A549 treated with CORT108297 at 1 μM for 4 hours (cell line): Measurements from ENCODE around the gene AMOT. TPM values are rescaled to one million over a fixed set of nuclear protein-coding genes. Genes with fewer than 3 reads are reported as not detected.

Experiments used
- total RNA-seq: library from RNA; stranded (reverse); fragments of 200-300 nt; extraction: Qiagen RNA extraction; gene quantifications from 5 replicates; pipeline ENCODE4 v1.2.3, GENCODE V29; 2022

AMOT gene, protein sequence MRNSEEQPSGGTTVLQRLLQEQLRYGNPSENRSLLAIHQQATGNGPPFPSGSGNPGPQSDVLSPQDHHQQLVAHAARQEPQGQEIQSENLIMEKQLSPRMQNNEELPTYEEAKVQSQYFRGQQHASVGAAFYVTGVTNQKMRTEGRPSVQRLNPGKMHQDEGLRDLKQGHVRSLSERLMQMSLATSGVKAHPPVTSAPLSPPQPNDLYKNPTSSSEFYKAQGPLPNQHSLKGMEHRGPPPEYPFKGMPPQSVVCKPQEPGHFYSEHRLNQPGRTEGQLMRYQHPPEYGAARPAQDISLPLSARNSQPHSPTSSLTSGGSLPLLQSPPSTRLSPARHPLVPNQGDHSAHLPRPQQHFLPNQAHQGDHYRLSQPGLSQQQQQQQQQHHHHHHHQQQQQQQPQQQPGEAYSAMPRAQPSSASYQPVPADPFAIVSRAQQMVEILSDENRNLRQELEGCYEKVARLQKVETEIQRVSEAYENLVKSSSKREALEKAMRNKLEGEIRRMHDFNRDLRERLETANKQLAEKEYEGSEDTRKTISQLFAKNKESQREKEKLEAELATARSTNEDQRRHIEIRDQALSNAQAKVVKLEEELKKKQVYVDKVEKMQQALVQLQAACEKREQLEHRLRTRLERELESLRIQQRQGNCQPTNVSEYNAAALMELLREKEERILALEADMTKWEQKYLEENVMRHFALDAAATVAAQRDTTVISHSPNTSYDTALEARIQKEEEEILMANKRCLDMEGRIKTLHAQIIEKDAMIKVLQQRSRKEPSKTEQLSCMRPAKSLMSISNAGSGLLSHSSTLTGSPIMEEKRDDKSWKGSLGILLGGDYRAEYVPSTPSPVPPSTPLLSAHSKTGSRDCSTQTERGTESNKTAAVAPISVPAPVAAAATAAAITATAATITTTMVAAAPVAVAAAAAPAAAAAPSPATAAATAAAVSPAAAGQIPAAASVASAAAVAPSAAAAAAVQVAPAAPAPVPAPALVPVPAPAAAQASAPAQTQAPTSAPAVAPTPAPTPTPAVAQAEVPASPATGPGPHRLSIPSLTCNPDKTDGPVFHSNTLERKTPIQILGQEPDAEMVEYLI
- 0.02 to 0.07 TPM (median 0.02 TPM) in 5 replicates for total RNA-seq

DNA sequence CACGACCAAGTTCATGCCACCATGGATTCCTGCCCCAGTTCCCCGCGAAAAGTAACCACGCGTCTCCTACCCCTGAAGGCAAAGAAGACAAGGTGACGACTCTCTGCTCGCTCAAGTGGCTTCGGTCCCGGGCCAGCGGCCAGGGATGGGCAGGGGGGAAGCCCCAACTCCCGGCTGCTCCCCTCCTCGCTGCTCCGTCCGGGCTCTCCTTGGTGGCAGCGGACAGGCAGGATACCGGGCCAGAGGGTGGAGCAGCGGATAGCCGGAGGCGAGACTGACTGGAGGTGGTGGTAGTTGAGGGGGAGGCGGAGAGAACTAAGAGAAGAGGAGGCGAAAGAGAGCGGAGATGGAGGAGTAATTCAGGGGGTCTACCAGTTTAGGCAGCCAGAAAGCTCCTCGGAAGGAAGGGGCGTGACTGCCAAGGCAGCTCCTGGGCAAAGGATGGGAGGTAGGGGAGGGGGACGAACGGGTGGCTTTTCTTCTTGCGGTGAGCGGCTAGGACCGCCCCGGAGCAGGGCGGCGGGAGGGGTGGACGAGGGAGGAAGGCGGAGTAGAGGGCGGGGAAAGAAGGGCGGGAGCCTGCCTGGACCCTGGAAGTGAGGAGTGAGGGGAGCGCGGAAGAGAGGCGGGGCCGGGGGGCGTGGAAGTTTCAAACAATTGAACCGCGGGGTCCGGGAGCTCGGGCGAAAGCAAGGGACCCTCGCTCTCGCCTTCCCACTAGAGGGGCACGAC is at the start of gene AMOT:
Gene AMOT, minus strand, starts transcription at position 450 of the 732 bp plus-strand sequence. CDS start 17,705 bp downstream, outside the sequence.

Other genes with a start within 250 kb of the AMOT start
- not detected in 5 replicates for gene LHFPL1, start 160.9 kb downstream of the AMOT start, total RNA-seq